Peyer's patch (tissue), 4 donors: ENCODE results near the gene LMO1.

Experiments used
- POLR2A ChIP-seq, 2 donors: fragments of 450-650 bp; IDR thresholded peaks; one replicate each; pipeline ENCODE4 v1.5.1; 2017; ENCODE audit warnings: antibody characterized with exemption in 2 of 2, mild to moderate bottlenecking in 2 of 2, moderate library complexity in 2 of 2
- TF ChIP-seq, protein P1 (sequence below), 6 experiments: fragments of 450-650 bp in 4 of 6; fragments of 200-600 bp in 2 of 6; sonication (generic) in 1 of 6; IDR thresholded peaks; one replicate each; pipeline ENCODE4 v1.5.1; 2017 to 2019; ENCODE audit warnings: antibody characterized with exemption in 6 of 6, mild to moderate bottlenecking in 3 of 6, moderate library complexity in 1 of 6

DNA sequence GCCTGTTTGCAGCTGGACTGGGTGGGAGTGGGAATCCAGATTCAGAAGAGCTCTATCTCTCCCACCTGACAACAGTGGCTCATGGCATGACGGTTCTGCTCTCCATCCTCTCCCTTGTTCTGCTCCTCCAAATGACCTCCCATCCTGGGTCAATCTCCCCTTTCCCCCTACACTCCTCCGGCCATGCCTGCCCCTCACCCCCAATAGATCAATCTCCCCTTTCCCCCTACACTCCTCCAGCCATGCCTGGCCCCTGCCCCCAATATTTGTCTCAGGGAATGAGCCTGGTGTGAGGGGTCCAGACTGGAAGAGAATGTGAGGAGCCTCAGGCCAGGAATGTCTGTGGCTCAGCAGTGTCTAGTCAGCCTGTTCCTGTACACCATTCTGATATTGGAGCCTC lies 64.0 kb downstream of the LMO1 start:
- no peak for TF ChIP-seq POLR2A (IDR thresholded peaks at IDR 0.05)
- TF ChIP-seq, protein P1, sequence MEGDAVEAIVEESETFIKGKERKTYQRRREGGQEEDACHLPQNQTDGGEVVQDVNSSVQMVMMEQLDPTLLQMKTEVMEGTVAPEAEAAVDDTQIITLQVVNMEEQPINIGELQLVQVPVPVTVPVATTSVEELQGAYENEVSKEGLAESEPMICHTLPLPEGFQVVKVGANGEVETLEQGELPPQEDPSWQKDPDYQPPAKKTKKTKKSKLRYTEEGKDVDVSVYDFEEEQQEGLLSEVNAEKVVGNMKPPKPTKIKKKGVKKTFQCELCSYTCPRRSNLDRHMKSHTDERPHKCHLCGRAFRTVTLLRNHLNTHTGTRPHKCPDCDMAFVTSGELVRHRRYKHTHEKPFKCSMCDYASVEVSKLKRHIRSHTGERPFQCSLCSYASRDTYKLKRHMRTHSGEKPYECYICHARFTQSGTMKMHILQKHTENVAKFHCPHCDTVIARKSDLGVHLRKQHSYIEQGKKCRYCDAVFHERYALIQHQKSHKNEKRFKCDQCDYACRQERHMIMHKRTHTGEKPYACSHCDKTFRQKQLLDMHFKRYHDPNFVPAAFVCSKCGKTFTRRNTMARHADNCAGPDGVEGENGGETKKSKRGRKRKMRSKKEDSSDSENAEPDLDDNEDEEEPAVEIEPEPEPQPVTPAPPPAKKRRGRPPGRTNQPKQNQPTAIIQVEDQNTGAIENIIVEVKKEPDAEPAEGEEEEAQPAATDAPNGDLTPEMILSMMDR (IDR thresholded peaks at IDR 0.05): no peak
